OCI-LY1 (cell line): Measurements from ENCODE around the gene RUNX1.

ENCODE experiments used
- CTCF ChIP-seq: fragments of 200-600 bp; sonication (generic), shearing (Covaris generic); IDR thresholded peaks from 2 replicates; pipeline ENCODE4 v1.5.1; 2017; ENCODE audit warnings: mild to moderate bottlenecking, antibody characterized with exemption, low read length, moderate library complexity, mixed read lengths
- EZH2 ChIP-seq: fragments of 200-600 bp; sonication (generic), shearing (Covaris generic); IDR thresholded peaks from 2 replicates; pipeline ENCODE4 v1.8.0; 2017; ENCODE audit warnings: borderline replicate concordance, mixed run types, mild to moderate bottlenecking, antibody characterized with exemption, low read length, moderate library complexity, mixed read lengths

- no peak for TF ChIP-seq EZH2
- no peak for TF ChIP-seq CTCF
Observed at GRCh38 chr21:35017256-35017655, 31.8 kb downstream of the RUNX1 start.
